Cardiac septum (tissue), 1 donor: ENCODE data around the gene DLK2. TPM values are rescaled to one million over a fixed set of nuclear protein-coding genes. Genes with fewer than 3 reads are reported as not detected.
"Not testable (repeated sequence)": the region's sequence is repeated elsewhere in the genome, so short reads cannot be mapped to it uniquely, and the experiment has no call there.

ENCODE experiments used
- DNase-seq: peaks from one replicate; pipeline ENCODE4 v3.0.0-alpha.2; 2020; ENCODE audit warnings: low spot score
- intact Hi-C: fragments of 100-400 bp; cut with DNase I; formaldehyde crosslinking; loops from one replicate; pipeline ENCODE4 v1.14.0; 2022
- long read RNA-seq: library from polyadenylated mRNA; unstranded; transcript quantifications from one replicate; pipeline ENCODE4 v2.0.0, GENCODE V29; 2021
- total RNA-seq: library from RNA; stranded (reverse); fragmentation: NEBNext Ultra II Directional; extraction: Animal tissue kit (Norgen Biotek cat#: 25700); gene quantifications from one replicate; pipeline ENCODE4 v1.2.1, GENCODE V29; 2021
- donor health status: DM: no; HTN: no; CAD: no.

DLK2 gene, protein sequence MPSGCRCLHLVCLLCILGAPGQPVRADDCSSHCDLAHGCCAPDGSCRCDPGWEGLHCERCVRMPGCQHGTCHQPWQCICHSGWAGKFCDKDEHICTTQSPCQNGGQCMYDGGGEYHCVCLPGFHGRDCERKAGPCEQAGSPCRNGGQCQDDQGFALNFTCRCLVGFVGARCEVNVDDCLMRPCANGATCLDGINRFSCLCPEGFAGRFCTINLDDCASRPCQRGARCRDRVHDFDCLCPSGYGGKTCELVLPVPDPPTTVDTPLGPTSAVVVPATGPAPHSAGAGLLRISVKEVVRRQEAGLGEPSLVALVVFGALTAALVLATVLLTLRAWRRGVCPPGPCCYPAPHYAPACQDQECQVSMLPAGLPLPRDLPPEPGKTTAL
- total RNA-seq, result 2.9 TPM
- long read RNA-seq, partial matches to known transcripts, result 1 of 6 reads
- long read RNA-seq, other reads (novel, unspliced or antisense), result 2 of 6 reads

- DNase-seq, result no peak
- intact Hi-C loops, result loop anchor here (2.0 to 10.0 kb wide), 3 partner anchors 41 to 71 kb away; no protein-coding TSS in a partner anchor
These were observed at the start of gene DLK2 for GRCh38 chr6:43455531-43456428. DLK2 (minus strand) TSS chr6:43455548; CDS start chr6:43454825, 723 bp downstream.

GRCh38 chr6:43503443-43503842 lies 48.1 kb upstream of the DLK2 start:
- DNase-seq, result no peak
- intact Hi-C loops, result no loop called here

- intact Hi-C loops, result no loop called here
- DNase-seq, result no peak
These were observed 47.3 kb upstream of the DLK2 start for GRCh38 chr6:43502666-43503065.

GRCh38 chr6:43500921-43501320 lies 45.6 kb upstream of the DLK2 start:
- DNase-seq, result no peak
- intact Hi-C loops, result no loop called here

GRCh38 chr6:43499028-43499815 lies 43.9 kb upstream of the DLK2 start:
- intact Hi-C loops, result no loop called here
- DNase-seq, result no peak

GRCh38 chr6:43498291-43498690 lies 42.9 kb upstream of the DLK2 start:
- intact Hi-C loops, result not testable (repeated sequence)

GRCh38 chr6:43497689-43498088 lies 42.3 kb upstream of the DLK2 start:
- intact Hi-C loops, result loop anchor here (2.0 kb wide), 1 partner anchor 43 kb away; the partner anchor contains the start of gene DLK2
- no peak for DNase-seq

More at GRCh38 chr6:43498291-43498690, 42.9 kb upstream of the DLK2 start:
- DNase-seq, result not testable (repeated sequence)

DNA sequence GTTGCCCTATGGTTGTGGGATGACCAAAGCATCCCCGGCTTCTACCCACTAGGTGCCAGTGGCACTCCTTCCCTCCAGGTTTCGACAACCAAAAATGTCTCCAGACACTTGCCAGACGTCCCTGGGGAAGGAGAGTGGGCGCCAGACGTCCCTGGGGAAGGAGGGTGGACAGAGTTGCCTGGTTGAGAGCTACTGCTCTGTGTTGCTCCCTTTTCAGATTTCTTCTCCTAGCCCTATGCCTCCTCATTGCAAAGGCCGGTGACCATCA lies 41.7 kb upstream of the DLK2 start:
- intact Hi-C loops, result loop anchor here (2.0 kb wide), 1 partner anchor 42 kb away; the partner anchor contains the start of gene DLK2
- no peak for DNase-seq

GRCh38 chr6:43496370-43497128 lies 41.2 kb upstream of the DLK2 start:
- intact Hi-C loops, result loop anchor here (2.0 kb wide), 1 partner anchor 42 kb away; the partner anchor contains the start of gene DLK2
- no peak for DNase-seq

DNA sequence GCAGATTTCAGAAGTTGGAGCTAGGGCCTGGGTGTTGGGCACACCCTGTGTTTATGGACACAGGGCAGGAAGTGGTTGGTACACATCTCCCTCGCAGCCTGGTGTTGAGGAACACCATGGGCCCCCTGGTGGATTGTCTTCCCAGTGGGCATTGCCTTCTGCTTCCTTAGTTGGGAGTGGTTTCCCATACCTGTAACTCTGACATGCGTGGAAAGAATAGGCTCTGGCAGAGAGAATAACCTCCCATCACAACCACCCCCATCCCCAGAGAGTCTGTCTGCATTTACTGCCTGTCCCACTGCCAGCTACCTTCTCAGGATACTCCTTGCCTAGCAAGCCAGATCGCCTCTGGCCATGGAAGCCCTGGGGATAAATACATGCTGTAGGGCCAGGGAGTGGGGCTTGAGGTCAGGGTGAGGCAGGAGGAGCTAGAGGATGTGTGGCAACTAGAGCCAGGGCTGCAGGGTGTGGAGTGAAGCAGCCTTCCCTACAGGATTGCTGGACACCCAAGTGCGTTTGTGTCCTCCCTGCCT lies 40.1 kb upstream of the DLK2 start:
- intact Hi-C loops, result no loop called here
- no peak for DNase-seq

GRCh38 chr6:43494766-43495165 lies 39.4 kb upstream of the DLK2 start:
- DNase-seq, result no peak
- intact Hi-C loops, result no loop called here

- DNase-seq, result no peak
- intact Hi-C loops, result no loop called here
These were observed 39.0 kb upstream of the DLK2 start for GRCh38 chr6:43494321-43494720.

DNA sequence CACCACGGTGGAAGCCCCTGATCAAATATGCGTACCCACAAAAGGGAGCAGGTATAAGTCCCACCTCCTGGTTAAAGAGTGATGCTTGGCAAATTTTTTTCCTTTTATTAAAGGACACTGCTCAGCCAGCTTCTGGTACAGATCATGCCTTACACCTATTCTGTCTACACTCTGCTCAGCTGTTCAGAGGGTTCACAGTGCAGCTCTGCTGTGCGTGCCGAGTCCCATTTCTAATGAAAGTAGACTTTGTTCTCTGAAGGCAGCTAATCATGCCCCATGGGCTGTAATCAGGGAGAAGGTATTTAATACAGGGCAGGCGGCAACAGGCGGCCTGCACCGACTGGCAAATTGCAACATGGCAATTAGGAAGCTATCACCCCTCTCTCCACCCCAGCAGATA lies 38.5 kb upstream of the DLK2 start:
- no peak for DNase-seq
- intact Hi-C loops, result no loop called here

GRCh38 chr6:43493230-43493629 lies 37.9 kb upstream of the DLK2 start:
- intact Hi-C loops, result no loop called here

GRCh38 chr6:43492673-43493072 lies 37.3 kb upstream of the DLK2 start:
- intact Hi-C loops, result no loop called here
- no peak for DNase-seq

More at GRCh38 chr6:43493230-43493629, 37.9 kb upstream of the DLK2 start:
- no peak for DNase-seq

DNA sequence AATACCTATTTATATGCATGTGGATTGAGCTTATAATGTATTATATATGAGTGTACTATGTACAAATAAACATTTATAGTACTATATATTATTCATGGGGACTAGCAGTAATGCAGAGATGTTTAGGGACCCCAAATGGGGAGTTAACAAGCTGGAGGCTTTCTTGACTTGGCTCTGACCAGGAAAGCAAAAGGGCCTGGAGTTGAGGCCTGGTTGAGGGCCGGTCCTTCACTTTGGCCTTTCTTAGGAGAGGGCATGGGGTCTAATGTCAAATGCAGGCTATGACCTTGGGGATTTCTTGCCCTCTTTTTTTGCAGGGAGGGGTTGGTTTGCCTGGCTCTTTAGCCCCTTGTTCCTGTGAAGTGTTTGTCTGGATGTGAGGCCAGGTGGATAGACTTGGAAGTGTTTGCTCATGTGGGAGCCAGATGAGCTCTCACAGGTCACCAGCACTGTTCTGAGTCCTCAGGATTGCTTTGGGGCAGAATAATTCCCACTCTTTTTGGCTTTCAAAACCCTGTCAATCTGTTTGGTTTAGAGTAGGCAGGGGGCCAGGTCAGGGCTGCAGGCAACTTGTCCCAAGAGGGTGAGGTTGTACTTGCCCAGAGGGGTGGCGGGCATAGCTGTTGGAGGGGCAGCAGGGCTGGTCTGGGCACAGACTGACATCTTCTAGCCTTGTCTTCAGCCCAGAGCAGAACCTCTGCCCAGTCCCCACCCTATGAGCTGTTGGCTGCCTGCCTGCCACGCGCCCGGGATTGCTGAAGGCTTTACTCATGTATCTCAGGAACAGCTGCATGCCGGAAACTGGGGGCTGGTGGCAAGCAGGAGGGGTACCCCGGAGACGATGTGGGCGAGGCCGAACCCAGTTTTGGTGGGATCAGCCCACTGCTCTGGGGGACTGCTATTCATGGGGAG lies 36.7 kb upstream of the DLK2 start:
- intact Hi-C loops, result no loop called here
- peak; percentile 92 for DNase-seq

- DNase-seq, result no peak
These were observed 35.2 kb upstream of the DLK2 start for GRCh38 chr6:43490523-43490939.

More at GRCh38 chr6:43490523-43490939, 35.2 kb upstream of the DLK2 start:
- intact Hi-C loops, result no loop called here
